HepG2 (cell line): ENCODE results near the gene ADAT3. TPM values are rescaled to one million over a fixed set of nuclear protein-coding genes. Genes with fewer than 3 reads are reported as not detected.
A peak's percentile ranks its signal among the peaks of the same experiment; 100 is the strongest.

Experiments used
- BCL3 ChIP-seq: sonication (generic); formaldehyde crosslinking; IDR thresholded peaks from 2 replicates; pipeline ENCODE4 v1.5.1; 2020; ENCODE audit warnings: mild to moderate bottlenecking, missing genetic modification reagents, moderate library complexity
- CSRNP2 ChIP-seq: sonication (generic); formaldehyde crosslinking; conservative IDR thresholded peaks from 2 replicates; pipeline ENCODE4 v1.8.0; 2022; ENCODE audit warnings: low read depth, missing genetic modification reagents
- DZIP1 ChIP-seq: sonication (generic); formaldehyde crosslinking; IDR thresholded peaks from 2 replicates; pipeline ENCODE4 v1.5.0; 2020; ENCODE audit warnings: mild to moderate bottlenecking, missing genetic modification reagents
- FOXA3 ChIP-seq: IDR thresholded peaks from 2 replicates; pipeline ENCODE4 v1.6.1; 2016; ENCODE audit warnings: missing genetic modification reagents, missing compliant biosample characterization
- FOXO1 ChIP-seq: sonication (generic); formaldehyde crosslinking; IDR thresholded peaks from 2 replicates; pipeline ENCODE4 v1.4.0; 2020; ENCODE audit warnings: missing genetic modification reagents
- IRF2 ChIP-seq: IDR thresholded peaks from 2 replicates; pipeline ENCODE4 v1.6.1; 2018; ENCODE audit warnings: missing genetic modification reagents, missing compliant biosample characterization
- KDM3A ChIP-seq: IDR thresholded peaks from 2 replicates; pipeline ENCODE4 v1.6.1; 2018; ENCODE audit warnings: low read depth, missing compliant biosample characterization
- MAZ ChIP-seq, 2 experiments: sonication (generic) in 1 of 2; formaldehyde crosslinking in 1 of 2; IDR thresholded peaks; 2 replicates each; pipeline versions ENCODE4 v1.5.0 to v1.6.1; 2012 to 2020; ENCODE audit warnings: low read depth in 2 of 2, mild to moderate bottlenecking in 2 of 2, borderline replicate concordance in 1 of 2, improper control_type of control experiment in 1 of 2, low read length in 1 of 2, missing genetic modification reagents in 1 of 2, moderate library complexity in 1 of 2
- MED1 ChIP-seq: sonication (generic); formaldehyde crosslinking; IDR thresholded peaks from 2 replicates; pipeline ENCODE4 v1.4.0; 2020; ENCODE audit warnings: missing genetic modification reagents
- MED13 ChIP-seq: sonication (generic); formaldehyde crosslinking; IDR thresholded peaks from 2 replicates; pipeline ENCODE4 v1.5.0; 2020; ENCODE audit warnings: missing genetic modification reagents
- MIER3 ChIP-seq: IDR thresholded peaks from 2 replicates; pipeline ENCODE4 v1.6.1; 2016; ENCODE audit warnings: missing compliant biosample characterization, borderline replicate concordance
- NFATC3 ChIP-seq: sonication (generic); formaldehyde crosslinking; IDR thresholded peaks from 2 replicates; pipeline ENCODE4 v1.5.1; 2020; ENCODE audit warnings: mild to moderate bottlenecking, missing genetic modification reagents
- SIN3A ChIP-seq: IDR thresholded peaks from 2 replicates; pipeline ENCODE4 v1.6.1; 2011; ENCODE audit warnings: low read depth, mild to moderate bottlenecking, control low read depth, low read length, borderline replicate concordance
- SMC3 ChIP-seq: IDR thresholded peaks from 2 replicates; pipeline ENCODE4 v1.6.1; 2011; ENCODE audit warnings: low read length, improper control_type of control experiment
- SRSF4 ChIP-seq: fragments of 200-400 bp; formaldehyde crosslinking; IDR thresholded peaks from one replicate; pipeline ENCODE4 v1.6.1; 2018; ENCODE audit warnings: mild to moderate bottlenecking, low read depth, low read length, moderate library complexity; ENCODE audit not compliant: poor library complexity, severe bottlenecking
- TCF12 ChIP-seq, 2 experiments: fragments of 450-650 bp in 1 of 2; sonication (generic) in 1 of 2; formaldehyde crosslinking in 1 of 2; IDR thresholded peaks; 2 replicates each; pipeline versions ENCODE4 v1.6.1 to v1.8.0; 2017 to 2022; ENCODE audit warnings: antibody characterized with exemption in 1 of 2, mild to moderate bottlenecking in 1 of 2, missing genetic modification reagents in 1 of 2, moderate library complexity in 1 of 2
- ZMAT5 ChIP-seq: sonication (generic); formaldehyde crosslinking; IDR thresholded peaks from 2 replicates; pipeline ENCODE4 v1.5.0; 2020; ENCODE audit warnings: mild to moderate bottlenecking, low read depth, missing genetic modification reagents, borderline replicate concordance
- ZNF350 ChIP-seq: sonication (generic); formaldehyde crosslinking; IDR thresholded peaks from 2 replicates; pipeline ENCODE4 v1.4.0; 2020; ENCODE audit warnings: mild to moderate bottlenecking, low read depth, missing genetic modification reagents, borderline replicate concordance
- ZNF557 ChIP-seq: sonication (generic); formaldehyde crosslinking; IDR thresholded peaks from 2 replicates; pipeline ENCODE4 v1.4.0; 2020; ENCODE audit warnings: missing genetic modification reagents
- ZNF570 ChIP-seq: sonication (generic); formaldehyde crosslinking; IDR thresholded peaks from 2 replicates; pipeline ENCODE4 v1.4.0; 2020; ENCODE audit warnings: mild to moderate bottlenecking, missing genetic modification reagents, borderline replicate concordance
- ZNF597 ChIP-seq: sonication (generic); formaldehyde crosslinking; IDR thresholded peaks from 2 replicates; pipeline ENCODE4 v1.5.0; 2020; ENCODE audit warnings: missing genetic modification reagents
- ZNF879 ChIP-seq: sonication (generic); formaldehyde crosslinking; IDR thresholded peaks from 2 replicates; pipeline ENCODE4 v1.8.1; 2023; ENCODE audit warnings: missing genetic modification reagents
- polyA plus RNA-seq, 8 experiments: library from polyadenylated mRNA; depleted of rRNA in 3 of 8; stranded (reverse) in 7 of 8; unstranded in 1 of 8; fragments of >200 nt; fragmentation: Illumina TruSeq in 4 of 8; extraction: Trizol in 4 of 8; gene quantifications; 2 replicates each; pipeline versions ENCODE4 v1.2.1 to v1.2.3, GENCODE V29; 2011 to 2016; ENCODE audit warnings: low read depth in 4 of 8, missing spikeins in 1 of 8, mixed read lengths in 1 of 8; ENCODE audit not compliant: insufficient read depth in 1 of 8
- total RNA-seq, 5 experiments: library from RNA; depleted of rRNA; stranded (reverse); fragments of >200 nt; fragmentation: Illumina TruSeq; extraction: Trizol; gene quantifications; 2 replicates each; pipeline ENCODE4 v1.2.3, GENCODE V29; 2016; ENCODE audit warnings: low read depth in 1 of 5

The ADAT3 gene
- total and polyA plus RNA-seq, 2 of the 13 experiments (the other 11 are each of a cell fraction or from before 2014, with no cell fraction given), result 0.95 to 3.5 TPM

- no peak for TF ChIP-seq CSRNP2 (CRISPR knock-in tag)
- TF ChIP-seq ZMAT5 (CRISPR knock-in tag), result no peak
- TF ChIP-seq DZIP1, result no peak
- TF ChIP-seq ZNF350 (CRISPR knock-in tag), result peak; percentile 64; the same call in 1 of the 2 replicates
- no peak for TF ChIP-seq ZNF879 (CRISPR knock-in tag)
- no peak for TF ChIP-seq MAZ (IDR thresholded peaks at IDR 0.05; ENCODE audit: borderline replicate concordance, low read depth, low read length)
- peak; percentile 29 for TF ChIP-seq MAZ (CRISPR knock-in tag; IDR thresholded peaks at IDR 0.05; ENCODE audit: low read depth)
- no peak for TF ChIP-seq NFATC3 (CRISPR knock-in tag)
- TF ChIP-seq SMC3, result no peak
- TF ChIP-seq MED13 (CRISPR knock-in tag), result no peak
- no peak for TF ChIP-seq ZNF597 (CRISPR knock-in tag)
- peak; percentile 47 for TF ChIP-seq MED1 (CRISPR knock-in tag)
- no peak for TF ChIP-seq FOXO1 (CRISPR knock-in tag)
- peak; percentile 45; the same call in 1 of the 2 replicates for TF ChIP-seq SIN3A
- no peak for TF ChIP-seq TCF12 (IDR thresholded peaks at IDR 0.05)
- peak; percentile 14; the same call in 1 of the 2 replicates for TF ChIP-seq TCF12 (CRISPR knock-in tag; IDR thresholded peaks at IDR 0.05)
- TF ChIP-seq FOXA3 (CRISPR knock-in tag), result peak; percentile 49
- TF ChIP-seq BCL3 (CRISPR knock-in tag), result no peak
- TF ChIP-seq KDM3A (CRISPR knock-in tag), result no peak; the same call in 1 of the 2 replicates
- no peak for TF ChIP-seq ZNF557 (CRISPR knock-in tag)
- no peak for TF ChIP-seq ZNF570 (CRISPR knock-in tag)
- TF ChIP-seq SRSF4, result no peak
- peak; percentile 41; the same call in 1 of the 2 replicates for TF ChIP-seq IRF2
- 0 out of 2 replicates have a peak, but pooled peaks have one; percentile 16 for TF ChIP-seq MIER3 (CRISPR knock-in tag)
Measured at GRCh38 chr19:1864480-1865171, 40.6 kb upstream of the ADAT3 start (continued).
